Testis (tissue), 3 donors: ENCODE results near the gene TOPBP1. TPM values are rescaled to one million over a fixed set of nuclear protein-coding genes. Genes with fewer than 3 reads are reported as not detected.
"Not testable (repeated sequence)": the region's sequence is repeated elsewhere in the genome, so short reads cannot be mapped to it uniquely, and the experiment has no call there.

Experiments
- DNase-seq: peaks from one replicate; pipeline ENCODE4 v3.0.0-alpha.2; 2019
- H3K27ac ChIP-seq, 2 donors: fragments of 200-600 bp; sonication (generic); one replicate each; pipeline ENCODE4 v1.5.1; 2019
- H3K27me3 ChIP-seq: fragments of 200-600 bp; sonication (generic); one replicate; pipeline ENCODE4 v1.5.1; 2019
- H3K36me3 ChIP-seq: fragments of 200-600 bp; sonication (generic); one replicate; pipeline ENCODE4 v1.5.1; 2017; ENCODE audit warnings: low read depth; ENCODE audit errors: missing control alignments
- H3K4me1 ChIP-seq: fragments of 200-600 bp; sonication (generic); one replicate; pipeline ENCODE4 v1.5.1; 2019
- H3K4me3 ChIP-seq, 2 donors: fragments of 200-600 bp; sonication (generic); one replicate each; pipeline ENCODE4 v1.5.1; 2017 to 2019
- H3K9me3 ChIP-seq: fragments of 200-600 bp; sonication (generic); one replicate; pipeline ENCODE4 v1.5.1; 2017
- CTCF ChIP-seq, 3 experiments: fragments of 450-650 bp in 2 of 3; fragments of 200-600 bp in 1 of 3; sonication (generic) in 1 of 3; IDR thresholded peaks; one replicate each; pipeline ENCODE4 v1.5.1; 2016 to 2019; ENCODE audit warnings: antibody characterized with exemption in 3 of 3, mild to moderate bottlenecking in 2 of 3, moderate library complexity in 1 of 3
- POLR2A ChIP-seq: fragments of 450-650 bp; IDR thresholded peaks from one replicate; pipeline ENCODE4 v1.6.1; 2017; ENCODE audit warnings: antibody characterized with exemption, mild to moderate bottlenecking, moderate library complexity
- WGBS, 2 donors: methylation state at CpG; one replicate each; pipeline ENCODE4 v1.1.5; 2018; 5-methylcytosine and 5-hydroxymethylcytosine counted together
- intact Hi-C: fragments of 100-400 bp; cut with DNase I; formaldehyde crosslinking; loops from one replicate; pipeline ENCODE4 v1.15.1; 2023; ENCODE audit warnings: low total_unique reads
- polyA plus RNA-seq: library from polyadenylated mRNA; stranded (reverse); fragments of 350-450 nt; fragmentation: Illumina TruSeq; extraction: RNeasy Lipid Tissue Mini Kit (QIAGEN cat#74804); gene quantifications from one replicate; pipeline ENCODE4 v1.2.3, GENCODE V29; 2014; ENCODE audit warnings: low read depth, low replicate concordance; ENCODE audit not compliant: insufficient read depth
- total RNA-seq, 2 donors: library from RNA; depleted of rRNA; stranded (reverse); fragments of >200 nt; gene quantifications; one replicate each; pipeline ENCODE4 v1.2.3, GENCODE V29; 2016

The TOPBP1 gene
- total and polyA plus RNA-seq, 3 donors from 2014 or later: 40.9 to 62.6 (median 51.7) TPM

GRCh38 chr3:133667118-133667517 lies 5.4 kb upstream of the TOPBP1 start:
- Histone ChIP-seq H3K27me3 (no peaks in the 10 kb centered on the region), H3K4me3 (no peak overlapping the region), H3K27ac (no peak overlapping the region), H3K4me1 (no peaks in the 10 kb centered on the region), H3K9me3 (no peaks in the 10 kb centered on the region), H3K36me3 (no peaks in the 10 kb centered on the region)
- intact Hi-C loops: no loop called here
- TF ChIP-seq POLR2A (no peak), CTCF (IDR thresholded peaks at IDR 0.05) (no peak)
- 90 to 92% methylated on average over 2 of the region's 2 CpGs for WGBS, 2 donors
- DNase-seq: no peak

GRCh38 chr3:133665188-133665587 lies 3.4 kb upstream of the TOPBP1 start:
- H3K4me1 ChIP-seq, intact Hi-C loops, H3K9me3 ChIP-seq, H3K4me3 ChIP-seq, H3K27ac ChIP-seq, H3K36me3 ChIP-seq, DNase-seq, H3K27me3 ChIP-seq: not testable (repeated sequence)
- WGBS, 2 donors: 84 to 89% methylated on average over 3 of the region's 3 CpGs

DNA sequence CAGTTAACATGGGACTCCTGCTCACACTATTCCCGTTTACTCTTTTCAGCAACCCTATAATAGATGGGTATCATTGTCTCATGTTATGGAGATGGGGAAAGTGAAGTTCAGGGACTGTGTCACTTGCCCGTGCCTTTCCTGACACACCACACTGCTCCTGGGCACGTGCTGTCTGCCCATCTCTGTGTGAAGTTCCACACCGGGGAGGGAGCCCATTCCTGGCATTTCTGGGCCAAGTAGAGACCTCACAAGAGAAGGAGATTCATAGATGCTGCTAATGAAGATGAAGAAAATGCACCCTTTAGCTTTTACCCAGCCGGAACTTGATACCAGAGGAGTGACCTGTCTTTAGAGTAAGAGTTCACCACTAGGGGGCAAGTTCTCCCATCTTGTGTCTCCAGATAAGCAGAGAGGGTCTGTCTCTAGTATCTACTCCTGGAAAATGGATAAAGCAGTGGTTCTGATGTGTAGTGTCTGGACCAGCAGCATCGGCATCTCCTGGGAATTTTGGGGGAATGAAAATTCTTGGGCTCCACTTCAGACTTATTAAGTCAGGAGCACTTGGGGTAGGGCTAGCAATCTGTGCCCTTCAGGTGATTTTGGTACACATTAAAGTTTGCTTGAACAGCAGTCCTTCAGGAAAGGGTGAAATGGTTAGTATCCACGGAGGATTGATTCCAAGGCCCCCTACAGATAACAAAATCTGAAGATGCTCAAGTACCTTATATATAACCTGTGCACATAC lies 2.0 kb upstream of the TOPBP1 start:
- WGBS, 2 donors: 58 to 60% methylated on average over 7 of the region's 7 CpGs
- Histone ChIP-seq H3K36me3 (no peaks in the 10 kb centered on the region), H3K27me3 (no peaks in the 10 kb centered on the region), H3K4me3 (no peak overlapping the region), H3K27ac (no peak overlapping the region), H3K4me1 (no peaks in the 10 kb centered on the region), H3K9me3 (no peaks in the 10 kb centered on the region)
- TF ChIP-seq CTCF (IDR thresholded peaks at IDR 0.05) (peak in 2 of 3 experiments; percentile 41 to 56), POLR2A (no peak)
- intact Hi-C loops: no loop called here
- peak; percentile 45 for DNase-seq

DNA sequence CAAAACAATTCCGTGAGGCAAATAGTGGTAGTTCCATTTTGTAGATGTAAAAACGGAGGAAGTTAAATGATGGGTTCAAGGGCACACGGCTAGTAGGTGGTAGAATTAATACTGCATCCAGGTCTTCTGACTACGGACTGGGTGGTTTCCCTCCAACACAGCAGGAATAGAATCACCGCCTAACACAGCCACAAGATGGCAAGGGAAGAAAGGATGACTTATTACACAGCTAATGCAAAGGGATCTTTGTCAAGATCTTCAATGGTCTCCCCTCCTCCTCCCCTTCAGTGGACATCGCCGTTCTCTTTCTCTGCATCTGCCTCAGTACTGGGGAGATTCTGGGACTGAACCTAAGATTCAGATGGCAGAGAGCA lies 524 bp upstream of the TOPBP1 start:
- Histone ChIP-seq H3K4me1 (no peaks in the 10 kb centered on the region), H3K4me3 (peak overlapping the region; percentile 70 to 88), H3K27me3 (no peaks in the 10 kb centered on the region), H3K27ac (peak overlapping the region; percentile 63 to 69), H3K9me3 (no peaks in the 10 kb centered on the region), H3K36me3 (no peaks in the 10 kb centered on the region)
- DNase-seq: peak; percentile 23
- TF ChIP-seq POLR2A (no peak), CTCF (IDR thresholded peaks at IDR 0.05) (no peak)
- intact Hi-C loops: no loop called here
- 3 to 4% methylated on average over 7 of the region's 7 CpGs for WGBS, 2 donors

DNA sequence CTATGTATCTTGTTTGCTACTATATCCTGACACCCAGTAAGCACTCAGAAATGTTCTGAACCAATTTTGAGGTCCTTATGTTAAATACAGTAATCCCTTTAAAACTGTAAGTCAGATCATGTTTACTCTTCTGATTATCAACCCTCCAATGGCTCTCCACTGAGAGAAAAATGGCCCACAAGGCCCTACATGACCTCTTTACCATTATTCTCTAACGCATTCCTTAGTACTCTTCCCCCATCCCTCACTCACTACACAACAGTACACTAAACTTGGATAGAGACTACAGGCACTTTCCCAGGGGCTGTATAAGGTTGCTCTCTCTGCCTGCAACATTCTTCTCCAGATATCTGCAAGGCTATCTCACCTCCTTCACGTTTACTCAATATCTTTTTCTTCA lies 1.9 kb downstream of the TOPBP1 start:
- 57 to 59% methylated on average over 2 of the region's 2 CpGs for WGBS, 2 donors
- intact Hi-C loops: no loop called here
- no peak for DNase-seq
- no peak for TF ChIP-seq POLR2A
- TF ChIP-seq CTCF (IDR thresholded peaks at IDR 0.05): no peak
- Histone ChIP-seq H3K4me1 (no peaks in the 10 kb centered on the region), H3K27me3 (no peaks in the 10 kb centered on the region), H3K4me3 (no peak overlapping the region), H3K36me3 (no peaks in the 10 kb centered on the region), H3K27ac (no peak overlapping the region), H3K9me3 (no peaks in the 10 kb centered on the region)
